Left ventricle myocardium inferior (tissue), 1 donor: ENCODE measurements around the gene PLCD3. TPM values are rescaled to one million over a fixed set of nuclear protein-coding genes. Genes with fewer than 3 reads are reported as not detected.

Experiments
- DNase-seq: peaks from one replicate; pipeline ENCODE4 v3.0.0-alpha.2; 2020
- H3K27ac ChIP-seq: fragments of 200-600 bp; replicated peaks from 2 replicates; pipeline ENCODE4 v1.8.0; 2021
- H3K27me3 ChIP-seq: fragments of 200-600 bp; 2 replicates; pipeline ENCODE4 v1.8.0; 2021; ENCODE audit warnings: low read depth
- H3K36me3 ChIP-seq: fragments of 200-600 bp; 2 replicates; pipeline ENCODE4 v1.8.0; 2021
- H3K4me1 ChIP-seq: fragments of 200-600 bp; 2 replicates; pipeline ENCODE4 v1.8.0; 2021
- H3K4me3 ChIP-seq: fragments of 200-600 bp; 2 replicates; pipeline ENCODE4 v1.8.0; 2021; ENCODE audit warnings: mild to moderate bottlenecking, moderate library complexity
- H3K9me3 ChIP-seq: fragments of 200-600 bp; replicated peaks from 2 replicates; pipeline ENCODE4 v1.8.0; 2021
- CTCF ChIP-seq: fragments of 200-600 bp; IDR thresholded peaks from 2 replicates; pipeline ENCODE4 v1.8.0; 2021; ENCODE audit warnings: antibody characterized with exemption, mild to moderate bottlenecking, borderline replicate concordance
- intact Hi-C: fragments of 100-400 bp; cut with micrococcal nuclease; formaldehyde crosslinking; loops from one replicate; pipeline ENCODE4 v1.11.0; 2022
- total RNA-seq: library from RNA; stranded (reverse); fragmentation: NEBNext Ultra II Directional; extraction: Animal tissue kit (Norgen Biotek cat#: 25700); gene quantifications from one replicate; pipeline ENCODE4 v1.2.1, GENCODE V29; 2021
- donor health status: DM: no; HTN: yes; CAD: no; lungs with severe emphysema.

PLCD3 gene
- total RNA-seq, 1 donor from 2014 or later, result 146 TPM

- Histone ChIP-seq H3K4me1 (peaks cover 52% of the 10 kb centered on the region), H3K36me3 (no peaks in the 10 kb centered on the region), H3K9me3 (no peaks in the 10 kb centered on the region), H3K4me3 (peak overlapping the region; percentile 89), H3K27me3 (no peaks in the 10 kb centered on the region), H3K27ac (peak overlapping the region; percentile 100)
- DNase-seq, result no peak
- intact Hi-C loops, result no loop called here
- TF ChIP-seq CTCF, result no peak
Measured at GRCh38 chr17:45162025-45162687, 29.8 kb upstream of the PLCD3 start.

- Histone ChIP-seq H3K27me3 (no peaks in the 10 kb centered on the region), H3K9me3 (no peaks in the 10 kb centered on the region), H3K27ac (peak within 1 kb of the TSS; percentile 100), H3K4me1 (peaks cover 59% of the 10 kb centered on the region), H3K36me3 (no peaks in the 10 kb centered on the region), H3K4me3 (peak within 1 kb of the TSS; percentile 89)
- intact Hi-C loops, result no loop called here
- no peak for TF ChIP-seq CTCF
- peak; percentile 98 for DNase-seq
Measured at GRCh38 chr17:45161288-45162024, 29.1 kb upstream of the PLCD3 start, which contains the start of gene HEXIM2. HEXIM2 (plus strand) TSS chr17:45161875; CDS start chr17:45162794, 919 bp downstream.

- Histone ChIP-seq H3K9me3 (no peaks in the 10 kb centered on the region), H3K27me3 (no peaks in the 10 kb centered on the region), H3K4me1 (peaks cover 65% of the 10 kb centered on the region), H3K27ac (peak overlapping the region; percentile 100), H3K4me3 (peak overlapping the region; percentile 89), H3K36me3 (no peaks in the 10 kb centered on the region)
- intact Hi-C loops, result no loop called here
- peak; percentile 74 for DNase-seq
- peak; percentile 50 for TF ChIP-seq CTCF
Measured at GRCh38 chr17:45160447-45161287, 28.4 kb upstream of the PLCD3 start.

GRCh38 chr17:45156242-45156641 is 23.9 kb upstream of the PLCD3 start:
- Histone ChIP-seq H3K4me3 (no peak overlapping the region), H3K36me3 (no peaks in the 10 kb centered on the region), H3K9me3 (no peaks in the 10 kb centered on the region), H3K27ac (peak overlapping the region; percentile 49), H3K4me1 (peaks cover 83% of the 10 kb centered on the region), H3K27me3 (no peaks in the 10 kb centered on the region)
- DNase-seq, result no peak
- TF ChIP-seq CTCF, result no peak
- intact Hi-C loops, result no loop called here

GRCh38 chr17:45155483-45155882 is 23.2 kb upstream of the PLCD3 start:
- TF ChIP-seq CTCF, result no peak
- Histone ChIP-seq H3K9me3 (no peaks in the 10 kb centered on the region), H3K4me3 (no peak overlapping the region), H3K27me3 (no peaks in the 10 kb centered on the region), H3K27ac (peak overlapping the region; percentile 49), H3K4me1 (peaks cover 83% of the 10 kb centered on the region), H3K36me3 (no peaks in the 10 kb centered on the region)
- DNase-seq, result no peak
- intact Hi-C loops, result no loop called here
